GM20000 (cell line): Measurements from ENCODE around the gene PAQR9.
A peak's percentile ranks its signal among the peaks of the same experiment; 100 is the strongest.
"Not testable (repeated sequence)": the region's sequence is repeated elsewhere in the genome, so short reads cannot be mapped to it uniquely, and the experiment has no call there.

ENCODE experiments used
- DNase-seq: peaks from one replicate; pipeline ENCODE4 v3.0.0; 2012; ENCODE audit warnings: low spot score
- CTCF ChIP-seq: IDR thresholded peaks from 2 replicates; pipeline ENCODE4 v1.5.1; 2012; ENCODE audit warnings: mild to moderate bottlenecking, control low read depth; ENCODE audit errors: extremely low read depth, missing control alignments

Gene PAQR9

GRCh38 chr3:142992323-142992722 is 28.8 kb upstream of the PAQR9 start:
- no peak for DNase-seq
- TF ChIP-seq CTCF: no peak

- TF ChIP-seq CTCF: no peak
- DNase-seq: no peak
Observed at GRCh38 chr3:142990721-142991120, 27.2 kb upstream of the PAQR9 start.

- not testable (repeated sequence) for DNase-seq
Observed at GRCh38 chr3:142988826-142989225, 25.4 kb upstream of the PAQR9 start.

- not testable (repeated sequence) for DNase-seq
Observed at GRCh38 chr3:142988221-142988620, 24.7 kb upstream of the PAQR9 start.

GRCh38 chr3:142987707-142988106 is 24.2 kb upstream of the PAQR9 start:
- TF ChIP-seq CTCF: no peak
- DNase-seq: peak; percentile 58

- DNase-seq: peak; percentile 53
Observed at GRCh38 chr3:142987080-142987700, 23.7 kb upstream of the PAQR9 start.

GRCh38 chr3:142984255-142984654 is 20.8 kb upstream of the PAQR9 start:
- no peak for TF ChIP-seq CTCF
- no peak for DNase-seq

More at GRCh38 chr3:142987080-142987700, 23.7 kb upstream of the PAQR9 start:
- TF ChIP-seq CTCF: peak; percentile 24

- no peak for TF ChIP-seq CTCF
- DNase-seq: no peak
Observed at GRCh38 chr3:142983318-142983717, 19.8 kb upstream of the PAQR9 start.
